GM19395 (cell line): ENCODE results near the gene BMP8B.

Experiments
- ATAC-seq: cut with Tn5 transposase; IDR thresholded peaks from one replicate; pipeline ENCODE4 v1.9.1; 2021; ENCODE audit warnings: mild to moderate bottlenecking, moderate library complexity; ENCODE audit not compliant: unreplicated experiment

The BMP8B gene

DNA sequence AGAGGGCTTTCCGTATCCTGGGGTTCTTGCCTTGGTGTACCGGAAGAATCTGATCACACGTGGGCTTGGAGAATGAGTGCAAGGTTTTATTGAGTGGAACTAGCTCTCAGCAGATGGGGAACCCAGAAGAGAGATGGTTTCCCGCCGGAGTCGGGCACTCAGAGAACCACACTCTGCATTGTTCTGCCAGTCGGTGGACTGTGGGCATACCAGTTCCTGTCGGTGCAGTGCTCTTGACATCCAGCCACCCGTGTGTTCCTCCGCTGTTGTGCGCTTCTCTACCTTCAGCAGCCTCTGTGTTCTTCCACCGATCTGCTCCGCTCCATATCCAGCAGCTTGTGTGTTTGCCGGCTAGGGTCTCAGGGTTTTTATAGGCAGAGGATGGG, 60.7 kb downstream of the BMP8B start:
- ATAC-seq: no peak

DNA sequence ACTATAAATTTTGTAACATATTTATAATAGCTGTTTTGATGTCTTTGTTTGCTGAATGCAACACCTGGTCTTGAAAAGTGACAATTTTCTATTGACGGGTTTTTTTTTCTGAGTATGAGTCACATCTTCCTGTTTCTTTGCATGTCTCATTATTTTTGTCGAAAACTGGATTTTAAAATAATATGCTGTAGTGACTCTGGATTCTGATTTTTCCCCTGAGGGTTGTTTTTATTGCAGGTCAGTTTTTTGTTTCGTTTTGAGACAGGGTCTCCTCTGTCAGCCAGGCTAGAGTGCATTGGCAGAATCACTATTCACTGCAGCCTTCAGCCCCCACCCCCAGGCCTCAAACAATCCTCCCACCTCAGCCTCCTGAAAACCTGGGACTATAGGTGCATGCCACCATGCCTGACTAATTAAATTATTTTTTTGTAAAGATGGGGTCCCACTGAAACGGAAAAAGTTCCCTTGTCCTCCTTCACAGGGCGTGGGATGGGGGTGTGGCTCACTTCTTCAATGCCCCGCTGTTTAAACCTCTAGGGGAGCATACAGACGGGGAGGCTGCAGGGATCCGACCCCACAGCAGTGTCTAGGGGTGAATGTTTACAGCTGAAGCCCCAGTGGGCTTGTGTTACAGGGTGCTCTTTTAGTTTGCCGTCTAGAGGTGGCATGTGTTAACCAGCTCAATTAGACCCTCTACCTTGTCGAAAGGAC, 61.3 kb downstream of the BMP8B start:
- ATAC-seq: peak; percentile 44

DNA sequence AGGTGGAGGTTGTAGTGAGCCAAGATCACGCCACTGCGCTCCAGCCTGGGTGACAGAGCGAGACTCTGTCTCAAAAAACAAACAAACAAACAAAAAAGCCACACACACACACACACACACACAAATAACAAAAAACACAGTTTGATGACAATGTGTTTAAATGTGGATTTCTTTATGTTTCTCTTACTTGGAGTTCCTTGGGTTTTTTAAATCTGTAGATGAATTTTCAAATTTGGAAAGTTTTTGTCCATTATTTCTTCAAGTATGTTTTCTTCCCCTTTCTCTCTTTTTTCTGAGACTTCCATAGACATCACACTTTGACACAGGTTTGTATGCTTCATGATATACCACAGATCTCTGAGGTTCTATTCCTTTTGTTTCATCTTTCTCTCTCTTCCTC, 62.1 kb downstream of the BMP8B start:
- no peak for ATAC-seq

DNA sequence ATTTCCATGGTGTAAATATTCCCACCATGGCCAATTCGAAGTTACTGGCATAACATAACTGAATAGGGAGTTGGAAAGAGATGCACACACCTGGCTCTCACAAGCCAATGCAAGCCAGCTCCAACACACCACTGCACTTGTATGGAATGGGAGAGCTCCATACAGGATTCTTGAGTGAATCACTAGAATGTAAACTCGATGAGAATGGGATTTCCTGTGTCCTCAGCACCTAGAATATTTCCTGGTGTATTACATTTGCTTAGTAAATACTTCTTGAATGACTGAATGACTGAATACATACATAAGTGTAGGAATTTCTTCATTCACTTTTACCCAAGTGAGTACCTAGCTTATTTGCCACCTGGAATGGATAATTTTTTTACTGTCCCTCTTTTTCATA, 66.2 kb downstream of the BMP8B start:
- no peak for ATAC-seq

DNA sequence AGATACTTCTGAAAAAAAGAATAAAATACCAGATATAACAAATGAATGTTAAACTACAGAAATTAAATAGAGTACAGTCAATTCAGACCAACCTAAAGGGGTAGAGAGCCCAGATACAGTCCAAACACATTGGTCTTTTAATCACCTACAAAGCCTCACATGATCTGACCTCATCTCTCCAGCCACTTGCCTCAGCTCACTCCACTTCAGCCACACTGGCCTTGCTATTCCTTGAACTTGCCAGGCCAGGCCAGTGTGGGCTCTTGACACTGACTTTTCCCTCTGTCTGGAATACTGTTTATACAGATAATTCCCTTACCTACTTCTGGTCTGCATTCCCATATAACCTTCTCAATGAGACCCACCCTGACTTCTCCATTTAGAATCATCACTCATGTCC, 67.0 kb downstream of the BMP8B start:
- ATAC-seq: no peak

DNA sequence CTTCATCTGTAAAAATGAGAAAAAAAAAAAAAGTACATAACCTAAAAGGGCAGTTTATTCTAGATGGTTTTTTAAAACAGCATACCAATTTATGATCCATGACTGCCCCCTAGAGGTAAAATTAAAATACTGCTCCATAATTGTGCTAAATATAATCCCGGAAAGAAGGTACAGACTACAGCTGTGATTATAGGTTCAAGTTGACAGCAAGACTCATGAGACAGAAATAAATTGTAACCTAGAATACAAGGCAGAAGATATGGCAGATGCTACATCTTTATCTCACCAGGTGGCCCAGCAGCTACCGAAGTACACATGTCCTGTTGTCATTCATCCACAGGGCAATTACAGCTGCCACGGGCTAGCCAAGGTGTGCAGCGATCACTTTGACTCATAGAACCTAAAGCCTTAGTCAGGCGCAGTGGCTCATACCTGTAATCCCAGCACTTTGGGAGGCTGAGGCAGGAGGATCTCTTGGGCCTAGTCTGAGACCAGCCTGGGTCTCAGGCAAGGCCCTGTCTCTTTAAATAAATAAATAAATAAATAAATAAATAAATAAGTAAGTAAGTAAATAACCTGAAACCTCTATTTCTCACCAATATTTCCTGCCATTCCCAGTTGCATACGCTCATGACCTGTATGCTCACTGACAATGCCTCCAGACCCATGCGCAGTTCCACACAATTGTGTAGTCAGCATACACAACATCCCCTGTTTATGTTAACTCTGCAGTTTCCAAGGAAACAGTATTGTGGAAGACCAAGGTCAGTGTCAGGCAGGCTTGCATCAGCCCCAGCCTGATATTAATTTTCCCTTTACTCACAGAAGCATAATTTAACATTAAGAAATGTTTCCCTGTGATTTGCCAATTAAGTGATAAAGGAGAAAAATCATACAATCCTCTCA, 68.3 kb downstream of the BMP8B start:
- ATAC-seq: no peak

DNA sequence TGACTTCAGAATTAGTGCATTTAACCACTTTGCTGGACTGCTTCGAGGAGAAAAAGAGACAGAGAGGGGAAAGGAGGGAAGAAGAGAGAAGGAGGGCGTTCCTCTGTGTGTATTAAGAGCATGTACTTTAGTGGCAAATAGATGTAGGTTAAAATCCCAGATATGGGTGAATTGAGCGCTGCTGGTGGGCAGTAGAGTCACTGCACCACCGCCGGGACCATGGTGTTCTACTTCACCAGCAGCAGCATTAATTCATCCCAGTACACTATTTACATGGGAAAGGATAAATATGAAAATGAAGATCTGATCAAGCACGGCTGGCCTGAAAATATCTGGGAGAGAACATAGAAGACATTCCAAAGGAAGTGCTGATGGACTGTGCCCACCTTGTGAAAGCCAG, 70.9 kb downstream of the BMP8B start:
- no peak for ATAC-seq

DNA sequence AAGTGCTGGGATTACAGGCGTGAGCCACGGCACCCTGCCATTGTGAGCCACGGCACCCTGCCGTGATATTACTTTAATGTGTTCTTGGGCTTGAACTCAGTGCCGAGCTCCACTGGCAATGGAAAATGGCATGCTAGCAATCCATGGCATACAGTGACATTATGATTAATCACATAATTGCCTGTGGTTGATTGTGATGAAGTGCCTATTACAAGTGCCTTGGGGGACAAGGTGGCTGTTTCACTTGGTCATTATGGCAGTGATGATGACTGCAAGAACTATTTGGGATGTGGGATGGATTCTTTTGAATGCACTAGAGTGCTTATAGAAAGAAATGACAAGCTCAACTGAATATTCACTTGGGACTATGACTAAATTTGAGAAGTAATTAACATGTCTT, 75.1 kb downstream of the BMP8B start:
- ATAC-seq: no peak

DNA sequence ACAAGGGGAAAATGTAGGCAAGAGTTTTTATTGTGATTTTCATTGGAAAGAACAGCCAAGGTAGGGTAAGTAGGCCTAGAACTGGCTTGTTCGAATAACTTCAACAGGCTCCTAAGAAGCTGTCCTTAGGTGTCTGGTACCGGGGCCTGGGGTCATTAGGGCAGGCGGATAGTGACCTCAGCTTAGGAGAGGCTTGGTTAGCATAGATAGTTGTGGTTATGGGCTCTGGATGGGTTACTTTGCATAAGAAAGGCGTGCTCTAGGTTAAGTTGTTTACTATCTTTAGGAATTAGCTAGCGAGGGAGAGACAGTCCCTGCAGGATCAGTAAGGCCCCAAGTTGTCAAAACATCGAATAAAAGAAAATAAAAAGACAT, 76.7 kb downstream of the BMP8B start:
- ATAC-seq: no peak

DNA sequence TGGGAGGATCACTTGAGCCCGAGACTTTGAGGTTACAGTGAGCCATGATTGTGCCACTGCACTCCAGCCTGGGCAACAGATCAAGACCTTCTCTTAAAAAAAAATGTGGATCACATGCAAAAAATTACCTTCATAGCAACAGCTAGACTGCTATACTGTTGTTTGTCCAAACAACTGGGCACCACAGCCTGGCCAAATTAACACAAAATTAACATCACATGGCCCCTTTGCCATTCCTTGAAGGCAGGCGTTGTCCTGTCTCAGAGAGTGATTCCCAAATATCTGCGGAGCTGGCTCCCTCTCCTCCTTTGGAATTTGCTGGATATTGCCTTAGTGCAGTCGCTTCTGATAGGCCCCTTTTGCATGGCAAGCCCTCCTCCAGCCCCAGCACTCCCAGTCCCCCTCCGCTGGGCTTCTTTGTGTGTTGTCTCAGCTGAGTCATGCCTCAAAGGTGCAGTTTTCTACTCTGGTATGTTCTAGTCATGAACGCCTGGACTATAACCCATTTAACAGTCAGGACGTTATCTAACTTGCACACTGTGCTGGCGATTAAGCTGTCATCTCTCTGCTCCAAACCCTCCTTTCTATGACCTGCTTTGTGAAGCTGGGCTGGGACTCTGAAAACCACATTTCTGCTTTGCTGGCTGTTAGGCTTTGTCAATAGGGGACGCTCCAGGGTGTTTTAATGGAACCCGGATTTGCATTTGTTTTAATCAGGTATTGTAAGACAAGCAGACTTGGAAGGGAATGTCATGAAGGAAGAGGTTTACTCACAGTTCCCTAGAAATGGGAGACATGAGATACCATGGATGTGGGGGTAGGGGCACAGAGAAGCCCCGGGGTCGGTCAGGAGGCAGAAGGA, 77.3 kb downstream of the BMP8B start:
- ATAC-seq: no peak

DNA sequence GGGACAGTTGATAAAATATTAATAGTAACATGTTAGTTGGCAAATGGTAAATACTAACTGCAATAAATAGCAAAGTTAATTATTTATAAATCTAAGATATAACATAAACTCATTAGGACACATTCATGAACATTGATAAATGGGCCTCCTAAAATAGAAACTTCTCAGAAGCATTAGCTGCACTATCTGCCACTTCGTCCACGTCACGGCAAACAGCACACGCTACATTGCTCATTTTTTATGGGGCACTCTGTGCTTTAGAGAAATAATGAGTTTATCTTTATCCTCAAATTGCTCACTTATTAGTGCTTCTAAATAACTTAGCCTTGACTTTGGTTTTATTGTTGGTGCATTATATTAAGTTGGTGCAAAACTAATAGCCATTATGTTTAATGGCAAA, 81.2 kb downstream of the BMP8B start:
- ATAC-seq: no peak
